Kidney tubule cell (primary cell): ENCODE measurements around the gene ISLR2.
"Not testable (repeated sequence)": the region's sequence is repeated elsewhere in the genome, so short reads cannot be mapped to it uniquely, and the experiment has no call there.

ENCODE experiments used
- DNase-seq: peaks from one replicate; pipeline ENCODE4 v3.0.0-alpha.2; 2018; ENCODE audit warnings: low spot score

ISLR2 gene

GRCh38 chr15:74130155-74130848 lies at the start of gene ISLR2:
ISLR2 (plus strand) TSS chr15:74130586; CDS start chr15:74132755, 2,169 bp downstream.
- no peak for DNase-seq

GRCh38 chr15:74082450-74082849 lies 47.9 kb upstream of the ISLR2 start, which contains the start of gene GOLGA6A:
GOLGA6A (minus strand) TSS chr15:74082550; CDS start chr15:74082509, 41 bp downstream.
- DNase-seq = not testable (repeated sequence)

- DNase-seq = not testable (repeated sequence)
Observed at GRCh38 chr15:74094567-74094966, 35.8 kb upstream of the ISLR2 start.

- DNase-seq = not testable (repeated sequence)
Observed at GRCh38 chr15:74095610-74096009, 34.8 kb upstream of the ISLR2 start.

GRCh38 chr15:74096753-74097474 lies 33.5 kb upstream of the ISLR2 start:
- DNase-seq = not testable (repeated sequence)

- peak; percentile 89 for DNase-seq
Observed at GRCh38 chr15:74099963-74100733, 30.2 kb upstream of the ISLR2 start.

GRCh38 chr15:74108111-74108510 lies 22.3 kb upstream of the ISLR2 start:
- DNase-seq = no peak

- not testable (repeated sequence) for DNase-seq
Observed at GRCh38 chr15:74108611-74109010, 21.8 kb upstream of the ISLR2 start.

GRCh38 chr15:74109713-74110112 lies 20.7 kb upstream of the ISLR2 start:
- no peak for DNase-seq

GRCh38 chr15:74120426-74120825 lies 10.0 kb upstream of the ISLR2 start:
- no peak for DNase-seq

GRCh38 chr15:74121039-74121438 lies 9.3 kb upstream of the ISLR2 start:
- no peak for DNase-seq

GRCh38 chr15:74121858-74122257 lies 8.5 kb upstream of the ISLR2 start:
- DNase-seq = no peak

GRCh38 chr15:74122403-74123130 lies 7.8 kb upstream of the ISLR2 start:
- DNase-seq = no peak

- DNase-seq = no peak
Observed at GRCh38 chr15:74123131-74123429, 7.3 kb upstream of the ISLR2 start.

GRCh38 chr15:74123658-74124057 lies 6.7 kb upstream of the ISLR2 start:
- no peak for DNase-seq

- DNase-seq = no peak
Observed at GRCh38 chr15:74124196-74124595, 6.2 kb upstream of the ISLR2 start.

GRCh38 chr15:74124759-74125158 lies 5.6 kb upstream of the ISLR2 start:
- no peak for DNase-seq

- peak; percentile 78 for DNase-seq
Observed at GRCh38 chr15:74127255-74127953, 3.0 kb upstream of the ISLR2 start.

GRCh38 chr15:74127954-74128784 lies 2.2 kb upstream of the ISLR2 start:
- DNase-seq = no peak

- no peak for DNase-seq
Observed at GRCh38 chr15:74128785-74129585, 1.4 kb upstream of the ISLR2 start.
